HG03378 (cell line): ENCODE measurements around the gene LRP1B.

Experiments used
- ATAC-seq: cut with Tn5 transposase; IDR thresholded peaks from one replicate; pipeline ENCODE4 v1.9.1; 2021; ENCODE audit warnings: mild to moderate bottlenecking, moderate library complexity; ENCODE audit not compliant: unreplicated experiment

Gene LRP1B

GRCh38 chr2:140247451-140248195 lies 1883.2 kb downstream of the LRP1B start:
- ATAC-seq = no peak

GRCh38 chr2:140246957-140247356 lies 1883.9 kb downstream of the LRP1B start:
- no peak for ATAC-seq

GRCh38 chr2:140246058-140246457 lies 1884.8 kb downstream of the LRP1B start:
- no peak for ATAC-seq

- no peak for ATAC-seq
Observed at GRCh38 chr2:140242889-140243288, 1887.9 kb downstream of the LRP1B start.

- ATAC-seq = no peak
Observed at GRCh38 chr2:140234116-140234515, 1896.7 kb downstream of the LRP1B start.

- ATAC-seq = no peak
Observed at GRCh38 chr2:140210963-140211362, 1919.9 kb downstream of the LRP1B start.

GRCh38 chr2:140205093-140205492 lies 1925.7 kb downstream of the LRP1B start:
- ATAC-seq = no peak

GRCh38 chr2:140203347-140203746 lies 1927.5 kb downstream of the LRP1B start:
- ATAC-seq = no peak

GRCh38 chr2:140201572-140201971 lies 1929.2 kb downstream of the LRP1B start:
- ATAC-seq = no peak

GRCh38 chr2:140200764-140201163 lies 1930.1 kb downstream of the LRP1B start:
- ATAC-seq = no peak

- no peak for ATAC-seq
Observed at GRCh38 chr2:140200307-140200706, 1930.5 kb downstream of the LRP1B start.

- ATAC-seq = no peak
Observed at GRCh38 chr2:140199312-140199711, 1931.5 kb downstream of the LRP1B start.

GRCh38 chr2:140187086-140187485 lies 1943.7 kb downstream of the LRP1B start:
- no peak for ATAC-seq

GRCh38 chr2:140186313-140186712 lies 1944.5 kb downstream of the LRP1B start:
- no peak for ATAC-seq

- ATAC-seq = no peak
Observed at GRCh38 chr2:140185076-140185475, 1945.7 kb downstream of the LRP1B start.

GRCh38 chr2:140183056-140183765 lies 1947.6 kb downstream of the LRP1B start:
- no peak for ATAC-seq
